ENCODE results near the gene CENPN.

GRCh38 chr16:80964351-80964750 lies 42.7 kb upstream of the CENPN start:
- TF ChIP-seq NFIC (IDR thresholded peaks at IDR 0.05) (no peak), TEAD4 (IDR thresholded peaks at IDR 0.05) (no peak), RAD21 (IDR thresholded peaks at IDR 0.05; ENCODE audit: low read depth) (no peak), FOXM1 (IDR thresholded peaks at IDR 0.05; ENCODE audit: borderline replicate concordance, low read depth) (no peak), TAF1 (IDR thresholded peaks at IDR 0.05; ENCODE audit: low read depth) (no peak), YY1 (IDR thresholded peaks at IDR 0.05; ENCODE audit: low read depth) (no peak), EP300 (IDR thresholded peaks at IDR 0.05; ENCODE audit: borderline replicate concordance) (no peak), CREB1 (IDR thresholded peaks at IDR 0.05; ENCODE audit: low read depth) (no peak), CEBPB (IDR thresholded peaks at IDR 0.05) (no peak), USF1 (IDR thresholded peaks at IDR 0.05) (no peak), TCF12 (IDR thresholded peaks at IDR 0.05; ENCODE audit: low read depth) (no peak), ZBTB7A (IDR thresholded peaks at IDR 0.05; ENCODE audit: low read depth) (no peak)
